Measurements from ENCODE around the gene EPHA3. TPM values are rescaled to one million over a fixed set of nuclear protein-coding genes. Genes with fewer than 3 reads are reported as not detected.

EPHA3 gene
- total RNA-seq, 2 donors from 2014 or later = 9.4 to 11.9 TPM

DNA sequence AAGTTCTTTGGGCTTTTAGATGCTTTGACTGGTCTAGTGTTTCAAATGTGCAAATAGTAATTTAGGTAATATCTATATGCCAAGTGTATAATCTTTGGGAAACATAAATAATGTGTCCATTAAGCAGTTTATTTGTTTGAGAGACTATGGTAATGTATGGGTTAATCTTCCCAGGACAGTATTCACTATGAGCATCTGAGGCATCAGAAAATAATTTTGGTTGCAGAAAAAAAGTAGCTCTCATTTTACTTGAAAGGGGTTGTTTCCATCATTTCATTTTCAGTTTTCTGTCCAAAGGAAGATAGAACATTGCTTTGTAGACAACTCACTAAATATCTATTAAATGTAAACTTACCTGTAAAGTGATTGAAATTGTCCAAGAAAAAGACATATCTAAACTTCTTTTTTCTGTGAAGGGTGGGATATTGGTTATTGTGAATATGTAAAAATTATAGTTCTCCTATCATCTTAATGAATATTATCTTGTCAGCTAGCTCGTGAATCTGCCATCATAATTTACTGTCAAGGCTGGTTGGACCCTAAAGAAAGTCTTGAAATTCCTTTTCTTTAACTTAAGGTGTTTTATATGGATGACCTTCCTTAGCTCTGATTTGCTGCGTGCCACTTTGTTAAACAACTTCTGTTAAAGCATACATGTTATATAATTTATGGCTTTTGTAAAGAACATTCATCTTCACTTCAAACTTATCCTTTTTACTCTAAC lies 108.8 kb downstream of the EPHA3 start:
- TF ChIP-seq, protein P1, sequence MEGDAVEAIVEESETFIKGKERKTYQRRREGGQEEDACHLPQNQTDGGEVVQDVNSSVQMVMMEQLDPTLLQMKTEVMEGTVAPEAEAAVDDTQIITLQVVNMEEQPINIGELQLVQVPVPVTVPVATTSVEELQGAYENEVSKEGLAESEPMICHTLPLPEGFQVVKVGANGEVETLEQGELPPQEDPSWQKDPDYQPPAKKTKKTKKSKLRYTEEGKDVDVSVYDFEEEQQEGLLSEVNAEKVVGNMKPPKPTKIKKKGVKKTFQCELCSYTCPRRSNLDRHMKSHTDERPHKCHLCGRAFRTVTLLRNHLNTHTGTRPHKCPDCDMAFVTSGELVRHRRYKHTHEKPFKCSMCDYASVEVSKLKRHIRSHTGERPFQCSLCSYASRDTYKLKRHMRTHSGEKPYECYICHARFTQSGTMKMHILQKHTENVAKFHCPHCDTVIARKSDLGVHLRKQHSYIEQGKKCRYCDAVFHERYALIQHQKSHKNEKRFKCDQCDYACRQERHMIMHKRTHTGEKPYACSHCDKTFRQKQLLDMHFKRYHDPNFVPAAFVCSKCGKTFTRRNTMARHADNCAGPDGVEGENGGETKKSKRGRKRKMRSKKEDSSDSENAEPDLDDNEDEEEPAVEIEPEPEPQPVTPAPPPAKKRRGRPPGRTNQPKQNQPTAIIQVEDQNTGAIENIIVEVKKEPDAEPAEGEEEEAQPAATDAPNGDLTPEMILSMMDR (IDR thresholded peaks at IDR 0.05) = no peak
- TF ChIP-seq POLR2A (IDR thresholded peaks at IDR 0.05) (no peak), POLR2AphosphoS5 (IDR thresholded peaks at IDR 0.05) (no peak)
- intact Hi-C loops (cut with DNase I) = no loop called here
- Histone ChIP-seq H3K4me3 (no peak overlapping the region), H3K27ac (no peak overlapping the region), H3K9me3 (no peaks in the 10 kb centered on the region), H3K36me3 (no peaks in the 10 kb centered on the region), H3K27me3 (replicated peaks; ENCODE audit: insufficient read depth) (no peaks in the 10 kb centered on the region), H3K4me1 (replicated peaks) (no peaks in the 10 kb centered on the region)
- WGBS = 43% methylated on average over 2 of the region's 2 CpGs
- no peak for DNase-seq (ENCODE audit: low spot score)

DNA sequence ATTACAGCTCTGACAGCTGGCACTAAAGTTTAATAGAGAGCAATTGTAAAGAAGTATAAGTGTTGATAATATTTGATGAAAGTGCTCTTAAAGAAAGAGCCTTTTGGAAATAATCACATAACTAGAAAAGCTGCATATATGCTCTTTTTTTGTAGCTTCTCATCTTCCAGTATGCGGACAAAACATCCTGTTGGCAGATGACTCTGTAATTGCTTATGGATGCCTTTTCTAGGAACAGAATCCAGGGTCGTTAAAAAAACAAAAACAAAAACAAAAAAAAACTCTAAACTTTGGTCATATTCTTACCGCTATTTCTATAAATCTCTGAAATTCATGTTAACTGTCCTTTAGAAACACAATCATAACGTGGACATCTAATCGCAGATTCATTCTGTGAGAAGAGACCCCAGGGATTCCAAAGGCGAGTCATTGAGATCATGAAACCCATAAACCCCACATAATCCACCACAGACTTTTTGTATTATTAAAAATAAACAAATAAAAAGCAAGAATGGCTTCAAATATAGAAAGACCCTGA lies 109.8 kb downstream of the EPHA3 start:
- no peak overlapping the region for H3K4me3 ChIP-seq
- TF ChIP-seq, protein P1 (IDR thresholded peaks at IDR 0.05) = no peak
- TF ChIP-seq POLR2AphosphoS5 (IDR thresholded peaks at IDR 0.05) (no peak), POLR2A (IDR thresholded peaks at IDR 0.05) (no peak)
- H3K27me3 ChIP-seq (replicated peaks; ENCODE audit: insufficient read depth) = no peaks in the 10 kb centered on the region
- WGBS = 59% methylated on average over 6 of the region's 6 CpGs
- H3K36me3 ChIP-seq = no peaks in the 10 kb centered on the region
- no peaks in the 10 kb centered on the region for H3K9me3 ChIP-seq
- H3K4me1 ChIP-seq (replicated peaks) = no peaks in the 10 kb centered on the region
- no peak for DNase-seq (ENCODE audit: low spot score)
- H3K27ac ChIP-seq = no peak overlapping the region
- intact Hi-C loops (cut with DNase I) = no loop called here

DNA sequence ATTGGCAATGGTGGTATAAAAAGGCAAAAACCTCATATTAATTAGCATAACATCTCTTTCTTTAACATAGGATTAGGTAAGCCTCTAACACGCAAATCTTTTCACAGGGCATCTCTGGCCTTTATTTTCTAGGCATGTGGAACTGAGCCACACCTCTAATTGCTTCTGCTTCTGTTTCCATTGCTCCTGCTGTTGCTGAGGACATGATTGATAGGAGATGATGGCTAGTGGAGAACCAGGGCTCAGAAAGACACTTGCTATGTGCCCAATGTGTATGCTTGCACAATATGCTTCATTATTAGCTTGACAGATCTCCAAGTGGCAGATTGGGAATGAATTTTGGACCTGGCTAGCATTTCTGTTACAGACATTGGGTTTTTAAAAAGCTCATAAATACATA lies 114.5 kb downstream of the EPHA3 start:
- WGBS = 100% methylated on average over 1 of the region's 1 CpG
- H3K4me1 ChIP-seq (replicated peaks) = no peaks in the 10 kb centered on the region
- TF ChIP-seq POLR2A (IDR thresholded peaks at IDR 0.05) (no peak), POLR2AphosphoS5 (IDR thresholded peaks at IDR 0.05) (no peak)
- TF ChIP-seq, protein P1 (IDR thresholded peaks at IDR 0.05) = no peak
- H3K4me3 ChIP-seq = no peak overlapping the region
- intact Hi-C loops (cut with DNase I) = no loop called here
- no peaks in the 10 kb centered on the region for H3K9me3 ChIP-seq
- no peaks in the 10 kb centered on the region for H3K36me3 ChIP-seq
- no peak for DNase-seq (ENCODE audit: low spot score)
- no peak overlapping the region for H3K27ac ChIP-seq
- H3K27me3 ChIP-seq (replicated peaks; ENCODE audit: insufficient read depth) = no peaks in the 10 kb centered on the region

DNA sequence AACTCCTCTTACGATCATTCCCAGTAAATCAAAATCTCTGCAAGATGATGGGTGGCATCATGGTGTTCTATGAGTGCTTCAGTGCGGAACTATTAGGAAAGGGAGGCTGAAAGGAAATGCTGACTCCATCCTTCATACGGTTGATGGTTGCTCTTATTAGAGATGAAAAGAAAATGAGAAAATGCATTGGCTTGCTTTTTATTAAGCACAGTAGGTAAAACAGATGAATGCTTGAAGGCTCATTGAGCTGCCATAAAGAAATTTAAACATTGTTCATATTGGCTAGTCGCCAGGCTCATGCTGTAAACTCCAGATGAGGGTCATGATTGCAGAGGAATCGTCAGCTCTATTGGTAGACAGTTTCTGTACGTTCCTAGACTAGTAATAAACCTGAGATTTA lies 115.8 kb downstream of the EPHA3 start:
- intact Hi-C loops (cut with DNase I) = no loop called here
- TF ChIP-seq POLR2A (IDR thresholded peaks at IDR 0.05) = no peak
- TF ChIP-seq, protein P1 (IDR thresholded peaks at IDR 0.05) = no peak
- no peak for TF ChIP-seq POLR2AphosphoS5 (IDR thresholded peaks at IDR 0.05)
- WGBS = 58% methylated on average over 6 of the region's 6 CpGs
- Histone ChIP-seq H3K9me3 (no peaks in the 10 kb centered on the region), H3K36me3 (no peaks in the 10 kb centered on the region), H3K27ac (no peak overlapping the region), H3K4me3 (no peak overlapping the region), H3K4me1 (replicated peaks) (no peaks in the 10 kb centered on the region), H3K27me3 (replicated peaks; ENCODE audit: insufficient read depth) (no peaks in the 10 kb centered on the region)
- DNase-seq (ENCODE audit: low spot score) = no peak

DNA sequence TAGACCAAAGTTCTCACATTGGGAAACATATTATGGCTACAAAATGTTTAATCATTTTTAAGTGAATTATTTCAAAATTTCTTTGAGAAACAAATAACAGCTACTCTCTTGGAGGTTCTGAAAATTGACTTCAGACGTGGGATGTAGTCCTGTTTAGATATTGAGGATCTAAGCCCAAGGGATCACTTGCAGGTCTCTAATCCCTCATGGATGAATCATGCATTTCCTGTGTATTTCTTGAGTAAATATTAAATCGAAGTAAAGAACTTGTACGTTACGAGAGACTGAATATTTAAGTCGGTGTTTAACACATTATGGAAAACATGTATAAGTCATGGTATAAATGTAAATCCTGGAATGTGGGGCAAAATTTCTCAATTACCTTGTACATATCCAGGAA lies 119.8 kb downstream of the EPHA3 start:
- 74% methylated on average over 5 of the region's 5 CpGs for WGBS

More for the DNA sequence above, 119.8 kb downstream of the EPHA3 start:
- intact Hi-C loops (cut with DNase I) = no loop called here
- TF ChIP-seq POLR2AphosphoS5 (IDR thresholded peaks at IDR 0.05) = no peak
- TF ChIP-seq, protein P1 (IDR thresholded peaks at IDR 0.05) = no peak
- TF ChIP-seq POLR2A (IDR thresholded peaks at IDR 0.05) = no peak
- no peaks in the 10 kb centered on the region for H3K9me3 ChIP-seq
- H3K4me3 ChIP-seq = no peak overlapping the region
- H3K27me3 ChIP-seq (replicated peaks; ENCODE audit: insufficient read depth) = no peaks in the 10 kb centered on the region
- no peaks in the 10 kb centered on the region for H3K4me1 ChIP-seq (replicated peaks)
- no peaks in the 10 kb centered on the region for H3K36me3 ChIP-seq
- no peak overlapping the region for H3K27ac ChIP-seq
- DNase-seq (ENCODE audit: low spot score) = no peak

Data from prostate gland (tissue), 2 donors.